Fibroblast of skin of left quadriceps (primary cell): ENCODE measurements around the gene RAB1A.
A peak's percentile ranks its signal among the peaks of the same experiment; 100 is the strongest.
"Not testable (repeated sequence)": the region's sequence is repeated elsewhere in the genome, so short reads cannot be mapped to it uniquely, and the experiment has no call there.

Experiments used
- DNase-seq, 2 experiments: peaks; one replicate each; pipeline ENCODE4 v3.0.0-alpha.2; 2013; ENCODE audit warnings: low read depth in 2 of 2

RAB1A gene

GRCh38 chr2:65129826-65130663 lies at the start of gene RAB1A:
TSS of gene RAB1A (minus strand) at chr2:65130106. CDS start at chr2:65129915, 191 bp downstream.
- peak; percentile 99 for DNase-seq

GRCh38 chr2:65177751-65178442 lies 48.0 kb upstream of the RAB1A start:
- DNase-seq: no peak

- no peak for DNase-seq
Measured at GRCh38 chr2:65175894-65176530, 46.1 kb upstream of the RAB1A start.

GRCh38 chr2:65174031-65174430 lies 44.1 kb upstream of the RAB1A start:
- DNase-seq: not testable (repeated sequence)

- DNase-seq: no peak
Measured at GRCh38 chr2:65172994-65173790, 43.3 kb upstream of the RAB1A start.

GRCh38 chr2:65170611-65171477 lies 40.9 kb upstream of the RAB1A start:
- not testable (repeated sequence) for DNase-seq

GRCh38 chr2:65169760-65170136 lies 39.8 kb upstream of the RAB1A start:
- no peak for DNase-seq

GRCh38 chr2:65165558-65165957 lies 35.7 kb upstream of the RAB1A start:
- DNase-seq: no peak

GRCh38 chr2:65164426-65164891 lies 34.6 kb upstream of the RAB1A start:
- DNase-seq: no peak

GRCh38 chr2:65161551-65162100 lies 31.7 kb upstream of the RAB1A start:
- DNase-seq: no peak

- DNase-seq: no peak
Measured at GRCh38 chr2:65159906-65160305, 30.0 kb upstream of the RAB1A start.

- DNase-seq: no peak
Measured at GRCh38 chr2:65159261-65159660, 29.4 kb upstream of the RAB1A start.

- DNase-seq: no peak
Measured at GRCh38 chr2:65158557-65158956, 28.7 kb upstream of the RAB1A start.

- DNase-seq: not testable (repeated sequence)
Measured at GRCh38 chr2:65157856-65158255, 27.9 kb upstream of the RAB1A start.

GRCh38 chr2:65156041-65156440 lies 26.1 kb upstream of the RAB1A start:
- DNase-seq: no peak

- DNase-seq: no peak
Measured at GRCh38 chr2:65153515-65153914, 23.6 kb upstream of the RAB1A start.

GRCh38 chr2:65146078-65146477 lies 16.2 kb upstream of the RAB1A start:
- no peak for DNase-seq

- DNase-seq: no peak
Measured at GRCh38 chr2:65144571-65144970, 14.7 kb upstream of the RAB1A start.

- DNase-seq: no peak
Measured at GRCh38 chr2:65142515-65142914, 12.6 kb upstream of the RAB1A start.

- no peak for DNase-seq
Measured at GRCh38 chr2:65137197-65137775, 7.4 kb upstream of the RAB1A start.
